Measurements from ENCODE around the gene CLCN6.

CLCN6 gene

GRCh38 chr1:11784993-11785769, 20.8 kb upstream of the CLCN6 start:
- TF ChIP-seq ZFX (IDR thresholded peaks at IDR 0.05; ENCODE audit: borderline replicate concordance) (no peak), CTCF (IDR thresholded peaks at IDR 0.05) (peak; percentile 90)
- no peak overlapping the region for H3K27ac ChIP-seq

DNA sequence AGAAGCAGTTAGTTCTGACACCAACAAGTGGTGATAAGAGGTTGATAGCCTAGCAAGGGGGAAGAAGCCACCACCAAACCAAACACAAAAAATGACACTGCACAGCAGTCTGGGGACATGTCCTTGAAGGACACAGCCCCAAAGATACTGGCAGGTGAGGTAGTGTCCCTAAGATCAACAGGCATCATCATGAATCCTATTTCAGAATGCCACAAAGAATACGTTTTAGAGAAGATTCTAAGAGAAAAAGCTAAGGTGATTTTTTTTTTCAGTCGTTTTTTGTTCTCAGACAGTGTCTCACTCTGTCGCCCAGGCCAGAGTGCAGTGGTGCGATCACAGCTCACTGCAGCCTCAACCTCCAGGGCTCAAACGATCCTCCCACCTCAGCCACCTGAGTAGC, 19.8 kb upstream of the CLCN6 start:
- no peak overlapping the region for H3K27ac ChIP-seq
- no peak for TF ChIP-seq CTCF (IDR thresholded peaks at IDR 0.05)
- no peak for TF ChIP-seq ZFX (IDR thresholded peaks at IDR 0.05; ENCODE audit: borderline replicate concordance)

- TF ChIP-seq ZFX (IDR thresholded peaks at IDR 0.05; ENCODE audit: borderline replicate concordance) (no peak), CTCF (IDR thresholded peaks at IDR 0.05) (no peak)
- H3K27ac ChIP-seq, result peak overlapping the region; percentile 29
These were observed 18.7 kb upstream of the CLCN6 start for GRCh38 chr1:11787251-11787803.

DNA sequence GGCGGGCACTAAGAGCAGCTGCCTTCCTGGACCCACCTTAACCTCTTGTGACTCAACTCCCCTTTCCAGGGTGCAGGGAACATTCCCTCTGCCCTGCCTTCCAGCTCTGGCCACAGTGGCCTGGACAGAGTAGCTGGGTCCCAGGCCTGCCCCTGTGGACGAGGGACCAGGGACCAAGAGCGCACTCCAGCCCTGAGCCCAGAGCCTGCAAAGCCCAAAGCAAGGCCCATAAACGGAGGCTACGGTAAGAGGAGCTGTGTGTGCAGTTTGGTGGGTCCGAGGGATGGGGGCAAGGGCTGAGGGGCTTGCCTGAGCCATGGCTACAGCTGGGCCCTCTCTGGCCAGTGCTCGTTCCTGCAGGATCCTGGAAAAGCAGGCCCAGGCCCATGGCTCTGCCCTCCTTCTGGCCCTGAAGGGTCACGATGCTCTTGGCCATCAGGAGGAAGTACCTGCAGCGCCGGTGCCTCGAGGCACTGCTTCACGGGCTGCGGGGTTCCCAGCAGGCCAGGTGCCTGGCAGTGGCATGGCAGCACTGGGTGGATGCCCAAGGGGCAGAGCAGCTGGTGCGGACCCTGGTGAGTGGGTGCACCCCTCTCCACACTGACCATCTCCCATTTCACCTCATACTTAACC, 18.1 kb upstream of the CLCN6 start:
- H3K27ac ChIP-seq, result peak overlapping the region; percentile 29
- no peak for TF ChIP-seq CTCF (IDR thresholded peaks at IDR 0.05)
- no peak for TF ChIP-seq ZFX (IDR thresholded peaks at IDR 0.05; ENCODE audit: borderline replicate concordance)

DNA sequence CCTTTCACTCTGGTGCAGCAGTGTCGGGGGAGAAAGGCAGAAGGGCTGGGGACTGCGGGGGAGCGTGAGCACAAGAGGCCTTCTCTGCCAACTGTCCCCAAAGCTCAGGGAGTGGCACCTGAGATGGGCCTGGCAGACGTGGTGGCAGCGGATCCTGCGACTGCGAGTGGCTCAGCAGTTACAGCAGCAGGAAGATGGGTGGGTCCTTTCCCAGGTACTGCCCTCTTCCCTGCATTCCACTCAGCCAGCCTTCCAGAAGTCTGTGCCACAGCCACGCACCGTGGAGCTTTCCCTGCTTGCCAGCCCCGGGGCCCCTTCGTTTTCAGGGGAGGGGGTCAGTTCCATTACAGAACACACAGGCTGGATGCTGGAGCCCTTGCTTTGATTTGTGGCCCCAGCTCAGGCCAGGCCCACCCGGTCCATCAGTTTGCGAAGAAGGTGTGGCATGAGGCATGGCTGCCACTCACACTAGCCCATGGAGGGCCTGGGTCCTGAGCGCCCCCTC, 17.4 kb upstream of the CLCN6 start:
- H3K27ac ChIP-seq, result peak overlapping the region; percentile 8; the same call in 1 of the 2 replicates
- TF ChIP-seq CTCF (IDR thresholded peaks at IDR 0.05), result no peak
- no peak for TF ChIP-seq ZFX (IDR thresholded peaks at IDR 0.05; ENCODE audit: borderline replicate concordance)

GRCh38 chr1:11789126-11790067, 16.6 kb upstream of the CLCN6 start:
- peak overlapping the region; percentile 53; the same call in 1 of the 2 replicates for H3K27ac ChIP-seq
- TF ChIP-seq CTCF (IDR thresholded peaks at IDR 0.05) (no peak), ZFX (IDR thresholded peaks at IDR 0.05; ENCODE audit: borderline replicate concordance) (no peak)

All from 22Rv1 (cell line).